ACHN (cell line): ENCODE measurements around the gene STIM2.
"Not testable (repeated sequence)": the region's sequence is repeated elsewhere in the genome, so short reads cannot be mapped to it uniquely, and the experiment has no call there.

Experiments used
- DNase-seq: peaks from one replicate; pipeline ENCODE4 v3.0.0-alpha.2; 2015
- in situ Hi-C: cut with HindIII; loops from 2 replicates; pipeline ENCODE4 v1.10.0; 2017; ENCODE audit warnings: low sequenced_read_pairs, low pct_ligation_motif_present, low pct_unique_long_range_greater_than_20kb

Gene STIM2

DNA sequence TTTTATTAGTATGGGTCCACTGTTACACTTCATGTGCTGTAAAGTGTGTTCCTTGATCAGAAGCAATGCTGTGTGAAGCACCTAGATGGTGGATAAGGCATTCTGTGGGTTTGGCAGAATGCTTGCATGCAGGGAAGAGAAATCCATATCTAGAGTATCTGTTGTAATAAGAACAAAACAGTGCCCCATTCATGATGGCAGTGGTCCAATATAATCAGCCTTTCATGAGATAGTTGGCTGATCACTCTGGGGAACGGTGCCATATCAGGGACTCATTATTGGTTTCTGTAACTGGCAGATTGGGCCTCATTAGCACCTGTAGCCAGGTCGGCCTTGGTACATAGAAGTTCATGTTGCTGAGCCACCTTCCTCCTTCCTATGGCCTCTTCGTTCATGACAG lies 28.7 kb downstream of the STIM2 start:
- no peak for DNase-seq
- in situ Hi-C loops = no loop called here

GRCh38 chr4:26891054-26891453 lies 30.4 kb downstream of the STIM2 start:
- DNase-seq = no peak
- in situ Hi-C loops = no loop called here

GRCh38 chr4:26891867-26892266 lies 31.2 kb downstream of the STIM2 start:
- no peak for DNase-seq
- in situ Hi-C loops = no loop called here

DNA sequence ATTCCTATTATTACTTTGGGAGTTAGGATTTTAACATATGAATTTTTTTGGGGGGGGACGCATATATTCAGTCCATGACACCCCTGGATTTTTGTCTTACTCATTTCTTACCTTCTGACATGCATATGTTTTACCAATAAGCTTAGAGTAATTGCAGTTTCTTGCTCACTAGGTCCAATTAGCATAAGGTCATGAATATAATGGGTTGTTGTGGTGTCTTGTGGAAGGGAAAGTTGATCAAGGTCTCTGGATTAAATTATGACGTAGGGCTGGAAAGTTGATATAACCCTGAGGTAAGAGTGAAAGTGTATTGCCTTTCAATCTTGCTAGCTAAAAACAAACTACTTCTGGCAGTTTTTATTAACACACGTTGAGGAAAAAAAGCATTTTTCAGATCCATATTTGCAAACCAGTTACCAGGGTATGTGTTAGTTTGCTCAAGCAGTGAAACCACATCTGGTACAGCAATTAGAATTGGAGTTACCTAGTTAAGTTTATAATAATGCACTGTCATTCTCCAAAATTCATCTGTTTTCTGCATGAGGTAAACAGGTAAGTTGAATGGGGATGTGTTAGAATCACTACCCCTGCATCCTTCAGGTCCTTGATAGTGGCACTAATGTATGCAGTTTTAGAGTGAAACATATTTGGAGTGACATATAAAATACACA lies 32.0 kb downstream of the STIM2 start:
- in situ Hi-C loops = no loop called here
- DNase-seq = no peak

DNA sequence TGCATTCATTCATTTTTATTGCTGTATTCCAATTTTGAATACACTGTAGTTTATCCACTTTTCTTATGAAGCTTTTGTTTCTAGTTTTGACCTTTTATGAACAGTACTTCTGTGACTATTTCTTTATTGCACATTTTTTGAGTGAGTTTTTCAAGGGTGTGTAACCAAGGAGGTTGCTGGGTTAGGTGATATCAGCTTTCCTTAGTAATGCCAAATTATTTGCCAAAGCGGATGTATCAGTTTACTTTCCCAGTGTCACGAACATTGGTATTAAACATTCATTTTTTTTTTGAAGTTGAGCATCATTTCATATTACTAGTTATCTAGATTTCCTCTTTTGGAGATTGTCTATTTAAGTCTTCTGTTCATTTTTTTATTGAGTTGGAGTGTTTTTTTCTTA lies 32.9 kb downstream of the STIM2 start:
- in situ Hi-C loops = no loop called here
- DNase-seq = no peak

DNA sequence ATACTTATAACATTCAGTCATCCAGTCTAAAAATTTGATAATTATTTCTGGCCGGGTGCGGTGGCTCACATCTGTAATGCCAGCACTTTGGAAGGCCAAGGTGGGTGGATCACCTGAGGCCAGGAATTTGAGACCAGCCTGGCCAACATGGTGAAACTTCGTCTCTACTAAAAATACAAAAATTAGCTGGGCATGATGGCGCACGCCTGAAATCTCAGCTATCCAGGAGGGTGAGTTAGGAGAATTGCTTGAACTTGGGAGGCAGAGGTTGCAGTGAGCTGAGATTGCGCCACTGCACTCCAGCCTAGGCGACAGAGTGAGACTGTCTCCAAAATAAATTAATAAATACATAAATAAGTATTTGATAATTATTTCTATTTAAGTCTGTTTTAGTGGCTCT lies 34.2 kb downstream of the STIM2 start:
- in situ Hi-C loops, DNase-seq: not testable (repeated sequence)

- in situ Hi-C loops = no loop called here
- peak; percentile 11 for DNase-seq
Measured at GRCh38 chr4:26896636-26897035, 36.0 kb downstream of the STIM2 start.

DNA sequence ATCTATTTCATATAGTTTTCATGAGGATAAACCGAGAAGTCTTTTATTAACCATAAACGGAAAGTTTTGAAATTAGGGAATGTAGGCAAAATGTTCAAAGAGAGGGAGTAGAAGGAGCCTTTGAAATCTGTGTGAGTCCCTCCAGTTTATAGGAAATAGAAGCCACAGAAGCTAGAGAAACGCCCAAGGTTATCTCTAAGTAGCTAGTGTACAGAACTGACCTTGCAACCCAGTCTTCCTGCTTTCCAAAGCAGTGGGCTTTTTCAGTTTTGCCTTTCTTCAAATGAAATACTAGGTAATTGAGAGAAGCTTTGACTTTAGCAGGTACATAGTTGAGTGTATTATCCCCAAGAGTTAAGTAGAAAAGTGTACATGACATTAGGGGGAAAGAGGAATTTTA lies 39.4 kb downstream of the STIM2 start:
- in situ Hi-C loops = no loop called here
- no peak for DNase-seq

DNA sequence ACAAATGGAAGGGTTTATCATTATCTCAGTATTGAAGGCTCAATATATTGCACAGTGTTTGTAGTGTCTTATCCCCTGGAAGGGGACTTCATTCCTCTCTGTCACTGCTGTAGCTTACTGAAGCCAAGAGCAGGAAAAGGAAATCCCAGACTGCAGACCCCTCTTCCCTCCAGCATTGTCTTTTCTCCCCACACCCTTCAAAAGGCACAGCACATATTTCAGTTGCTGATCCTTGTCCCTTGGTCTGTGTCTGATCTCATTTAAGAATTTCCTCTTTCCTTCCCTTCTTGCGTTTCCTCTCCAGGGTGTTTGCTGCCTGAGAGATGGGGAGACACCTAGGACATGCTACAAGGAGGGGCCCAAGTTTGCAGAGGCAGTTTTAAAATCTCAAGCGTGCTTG lies 40.1 kb downstream of the STIM2 start:
- in situ Hi-C loops = no loop called here
- no peak for DNase-seq

DNA sequence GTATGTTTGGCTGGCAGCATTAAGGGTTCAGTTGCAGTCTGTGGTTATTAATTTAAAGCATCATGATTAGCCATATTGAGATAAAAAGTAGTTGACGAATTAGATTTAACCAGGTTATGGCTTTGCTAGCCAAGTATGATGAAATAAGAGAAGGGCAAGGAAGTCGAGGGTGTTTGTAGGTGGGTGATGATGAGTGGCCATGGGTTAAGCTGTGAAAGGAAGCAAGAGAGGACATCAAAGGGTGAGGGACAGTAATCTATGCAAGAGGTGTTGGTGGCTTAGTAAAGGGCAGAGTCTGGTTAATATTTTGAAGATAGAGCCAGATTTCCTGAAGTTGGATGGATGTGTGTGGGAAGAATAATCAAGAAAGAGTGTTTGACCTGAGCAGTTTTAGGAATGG lies 44.5 kb downstream of the STIM2 start:
- in situ Hi-C loops = no loop called here
- no peak for DNase-seq

GRCh38 chr4:26907731-26908599 lies 47.3 kb downstream of the STIM2 start:
- in situ Hi-C loops = no loop called here

DNA sequence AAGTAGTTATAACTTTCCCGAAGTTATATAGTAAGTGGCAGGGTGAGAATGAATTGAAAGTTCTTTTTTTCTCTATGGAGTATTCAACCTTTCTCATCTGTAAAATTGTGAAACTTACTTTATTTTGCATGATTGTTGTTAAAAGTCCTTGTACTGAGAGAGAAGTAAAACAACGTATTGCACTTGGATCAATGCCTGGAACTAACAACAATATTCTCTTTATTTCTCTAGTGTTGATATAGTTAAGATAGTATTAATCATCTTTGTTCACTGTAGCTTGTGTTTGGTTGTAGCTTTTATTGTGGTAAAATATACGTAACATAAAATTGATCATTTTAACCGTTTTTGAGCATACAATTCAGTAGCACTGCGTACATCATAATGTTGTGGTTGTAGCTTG lies 48.7 kb downstream of the STIM2 start:
- DNase-seq = no peak

More at GRCh38 chr4:26907731-26908599, 47.3 kb downstream of the STIM2 start:
- no peak for DNase-seq

DNA sequence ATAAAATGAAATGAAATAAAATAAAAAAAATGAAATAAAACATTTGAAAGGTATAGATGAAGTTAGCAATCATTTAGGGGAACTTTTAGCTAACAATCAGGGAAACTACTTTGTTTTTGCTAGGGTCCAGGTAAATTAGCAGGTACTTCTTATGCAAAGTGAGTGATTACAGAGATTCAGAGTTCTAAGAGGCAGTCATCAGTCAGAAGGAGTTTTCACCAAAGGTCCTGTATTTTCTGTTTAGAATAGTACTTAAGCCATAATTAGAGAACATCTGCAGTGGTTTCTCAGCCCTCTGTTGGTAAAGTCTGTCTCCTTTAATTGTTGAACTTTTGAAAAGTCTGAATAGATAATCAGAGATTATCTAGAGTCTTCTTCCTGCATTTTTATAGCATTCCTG lies 50.6 kb downstream of the STIM2 start:
- no peak for DNase-seq
- in situ Hi-C loops = no loop called here

More for the DNA sequence above, 48.7 kb downstream of the STIM2 start:
- in situ Hi-C loops = no loop called here

DNA sequence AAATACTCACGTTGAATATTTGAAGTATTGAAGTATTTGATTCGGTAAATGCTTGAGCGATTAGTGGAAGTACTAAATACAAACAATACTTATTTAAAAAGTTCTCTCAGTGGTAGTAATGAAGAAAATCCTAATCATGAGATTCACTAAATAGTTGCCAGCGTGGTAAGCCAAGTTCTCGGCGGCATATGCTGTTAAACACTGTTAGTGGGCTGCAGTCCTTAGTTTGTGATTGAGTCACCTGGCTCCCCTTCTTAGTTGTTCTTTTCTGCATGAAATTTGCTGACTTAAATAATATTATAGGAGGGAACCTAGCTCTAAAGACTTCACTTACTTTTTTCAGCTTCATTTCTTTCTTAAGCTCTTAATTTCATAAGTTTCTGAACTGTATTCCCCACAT lies 51.4 kb downstream of the STIM2 start:
- DNase-seq = no peak
- in situ Hi-C loops = no loop called here

DNA sequence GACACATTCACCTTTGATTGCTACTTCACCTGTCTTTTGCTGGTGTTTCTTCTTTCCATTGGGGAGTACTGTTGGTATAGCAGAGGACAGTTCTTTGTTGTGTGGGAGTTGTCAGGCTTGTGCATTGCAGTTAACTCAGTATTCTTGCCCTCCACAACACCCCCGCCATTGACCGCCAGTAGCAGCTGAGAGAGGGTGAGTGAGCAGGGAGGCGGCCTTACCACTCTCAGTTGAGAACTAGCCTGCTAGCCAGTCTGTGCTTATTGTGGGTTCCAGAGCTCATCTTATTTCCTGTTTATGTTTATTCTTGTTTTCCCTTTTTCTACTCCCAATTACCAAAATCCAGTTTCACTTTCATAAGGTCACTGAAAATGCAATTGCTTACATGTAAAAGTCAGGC lies 52.2 kb downstream of the STIM2 start:
- in situ Hi-C loops = no loop called here
- no peak for DNase-seq

DNA sequence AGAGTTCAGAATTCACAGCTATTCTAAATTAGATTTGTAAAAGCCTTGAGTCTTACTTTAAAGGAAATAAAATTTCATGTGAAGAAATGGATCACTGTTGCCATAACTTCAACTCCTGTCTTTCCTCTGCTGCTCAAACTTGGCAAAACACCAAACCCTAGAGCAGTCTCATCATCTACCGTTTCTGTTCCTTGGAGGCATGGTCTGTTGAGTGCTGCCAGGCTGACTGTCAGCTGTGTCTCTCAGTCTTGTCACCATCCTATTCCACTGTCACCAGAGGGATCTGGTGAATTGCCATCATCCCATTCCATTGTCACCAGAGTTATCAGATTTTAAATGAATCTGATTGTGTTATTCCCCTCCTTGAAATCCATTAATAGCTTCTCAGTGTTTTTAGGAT lies 55.6 kb downstream of the STIM2 start:
- in situ Hi-C loops = no loop called here
- DNase-seq = no peak

GRCh38 chr4:26930964-26931363 lies 70.3 kb downstream of the STIM2 start:
- DNase-seq = no peak
- in situ Hi-C loops = no loop called here

DNA sequence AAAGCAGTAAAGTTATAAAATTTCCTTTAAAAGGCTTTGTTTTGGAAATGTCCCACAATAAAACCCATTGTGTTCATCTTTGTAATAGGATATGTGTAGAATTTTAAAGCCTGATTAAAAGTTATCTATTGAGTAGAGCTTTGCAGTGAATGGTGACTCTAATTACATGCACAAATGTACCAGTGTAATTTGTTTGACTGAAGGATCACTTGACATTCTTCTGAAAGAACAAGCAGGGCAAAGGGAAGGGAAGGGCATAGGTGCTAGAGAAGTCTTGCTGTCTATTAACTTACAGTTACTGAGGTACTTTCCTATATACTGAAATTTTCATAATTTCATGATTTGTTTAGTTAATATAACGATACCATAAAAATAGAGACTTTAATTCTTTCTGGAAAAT lies 70.8 kb downstream of the STIM2 start:
- no peak for DNase-seq
- in situ Hi-C loops = no loop called here

DNA sequence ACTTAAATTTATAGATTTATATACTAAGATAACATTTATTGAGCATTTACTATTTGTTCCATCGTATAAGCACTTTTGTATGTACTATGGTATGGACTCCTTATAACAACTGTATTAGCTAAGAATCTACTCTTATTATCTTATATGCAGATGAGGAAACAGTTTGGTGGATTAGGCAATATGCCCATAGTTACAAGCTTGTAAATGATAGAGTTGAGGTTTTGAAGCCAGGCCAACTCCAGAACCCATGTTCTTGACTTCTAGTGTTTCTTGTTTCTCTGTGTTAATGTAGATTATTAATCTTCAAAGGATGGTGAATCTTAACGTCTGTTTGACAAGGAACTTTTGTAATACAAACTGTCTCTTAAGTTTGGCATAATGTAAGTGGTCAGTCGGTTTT lies 71.3 kb downstream of the STIM2 start:
- no peak for DNase-seq
- in situ Hi-C loops = no loop called here

DNA sequence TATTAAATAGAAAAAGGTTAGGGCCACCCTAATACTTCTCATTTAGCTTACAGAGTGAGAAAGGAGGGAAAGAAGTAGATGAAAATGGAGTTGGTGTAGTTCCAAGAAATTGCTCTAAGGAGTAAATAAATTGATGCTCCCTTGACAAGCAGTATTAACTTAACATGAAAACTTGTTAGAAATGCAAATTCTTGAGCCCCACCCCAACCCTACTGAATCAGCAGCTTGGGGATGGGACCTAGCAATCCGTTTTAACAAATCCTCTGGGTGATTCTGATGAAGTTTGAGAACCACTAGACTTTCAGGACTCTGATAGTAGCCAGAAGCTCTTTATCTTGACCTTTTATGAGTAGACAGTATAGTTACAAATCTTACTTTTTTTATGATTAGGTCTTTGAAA lies 74.8 kb downstream of the STIM2 start:
- in situ Hi-C loops = no loop called here
- no peak for DNase-seq
